ENCODE measurements around the gene ADGRD2.

Gene ADGRD2

GRCh38 chr9:124456341-124457078 is 6.3 kb downstream of the ADGRD2 start:
- in situ Hi-C loops (cut with HindIII; ENCODE audit: low sequenced_read_pairs): no loop called here

GRCh38 chr9:124457079-124457886 is 7.0 kb downstream of the ADGRD2 start:
- in situ Hi-C loops (cut with HindIII; ENCODE audit: low sequenced_read_pairs): no loop called here

- in situ Hi-C loops (cut with HindIII; ENCODE audit: low sequenced_read_pairs): no loop called here
Measured at GRCh38 chr9:124457887-124458431, 7.7 kb downstream of the ADGRD2 start.

GRCh38 chr9:124458441-124458840 is 8.2 kb downstream of the ADGRD2 start:
- in situ Hi-C loops (cut with HindIII; ENCODE audit: low sequenced_read_pairs): no loop called here

- in situ Hi-C loops (cut with HindIII; ENCODE audit: low sequenced_read_pairs): no loop called here
Measured at GRCh38 chr9:124462739-124463138, 12.5 kb downstream of the ADGRD2 start.

- in situ Hi-C loops (cut with HindIII; ENCODE audit: low sequenced_read_pairs): no loop called here
Measured at GRCh38 chr9:124465736-124466135, 15.5 kb downstream of the ADGRD2 start.

- in situ Hi-C loops (cut with HindIII; ENCODE audit: low sequenced_read_pairs): no loop called here
Measured at GRCh38 chr9:124467410-124468060, 17.3 kb downstream of the ADGRD2 start.

GRCh38 chr9:124468061-124468740 is 17.9 kb downstream of the ADGRD2 start:
- in situ Hi-C loops (cut with HindIII; ENCODE audit: low sequenced_read_pairs): no loop called here

- in situ Hi-C loops (cut with HindIII; ENCODE audit: low sequenced_read_pairs): no loop called here
Measured at GRCh38 chr9:124469011-124469832, 19.0 kb downstream of the ADGRD2 start.

- in situ Hi-C loops (cut with HindIII; ENCODE audit: low sequenced_read_pairs): no loop called here
Measured at GRCh38 chr9:124470306-124470705, 20.1 kb downstream of the ADGRD2 start.

- in situ Hi-C loops (cut with HindIII; ENCODE audit: low sequenced_read_pairs): no loop called here
Measured at GRCh38 chr9:124470726-124471125, 20.5 kb downstream of the ADGRD2 start.

- in situ Hi-C loops (cut with HindIII; ENCODE audit: low sequenced_read_pairs): no loop called here
Measured at GRCh38 chr9:124471761-124472160, 21.5 kb downstream of the ADGRD2 start.

GRCh38 chr9:124472770-124473169 is 22.5 kb downstream of the ADGRD2 start:
- in situ Hi-C loops (cut with HindIII; ENCODE audit: low sequenced_read_pairs): no loop called here

GRCh38 chr9:124473310-124473709 is 23.1 kb downstream of the ADGRD2 start:
- in situ Hi-C loops (cut with HindIII; ENCODE audit: low sequenced_read_pairs): no loop called here

GRCh38 chr9:124474151-124474550 is 23.9 kb downstream of the ADGRD2 start:
- in situ Hi-C loops (cut with HindIII; ENCODE audit: low sequenced_read_pairs): no loop called here

- in situ Hi-C loops (cut with HindIII; ENCODE audit: low sequenced_read_pairs): no loop called here
Measured at GRCh38 chr9:124475158-124475867, 25.1 kb downstream of the ADGRD2 start.

GRCh38 chr9:124475868-124476690 is 25.8 kb downstream of the ADGRD2 start:
- in situ Hi-C loops (cut with HindIII; ENCODE audit: low sequenced_read_pairs): no loop called here

GRCh38 chr9:124477211-124477647 is 27.0 kb downstream of the ADGRD2 start:
- in situ Hi-C loops (cut with HindIII; ENCODE audit: low sequenced_read_pairs): no loop called here

All from DLD1 (cell line).